ENCODE measurements around the gene TMPRSS13. TPM values are rescaled to one million over a fixed set of nuclear protein-coding genes. Genes with fewer than 3 reads are reported as not detected.

TMPRSS13 gene
- total RNA-seq: not detected in 2 replicates

GRCh38 chr11:117929142-117929915 lies at the start of gene TMPRSS13:
Gene TMPRSS13, minus strand, starts transcription at chr11:117929402. Its CDS starts 95 bp downstream, at chr11:117929307.

GRCh38 chr11:117876341-117877119 lies 52.7 kb downstream of the TMPRSS13 start, which contains the start of gene FXYD6:
Gene FXYD6, minus strand, starts transcription at chr11:117876658. Its CDS starts 33,882 bp downstream, at chr11:117842776.

Other genes with a start within 250 kb of the TMPRSS13 start
- not detected in 2 replicates for gene DSCAML1, start 132.2 kb downstream of the TMPRSS13 start, total RNA-seq
- 0.11 and 0.13 TPM in 2 replicates for gene FXYD2, start 104.7 kb downstream of the TMPRSS13 start, total RNA-seq
- 1.9 and 3.9 TPM in 2 replicates for gene FXYD6, start 52.7 kb downstream of the TMPRSS13 start, total RNA-seq
- 0.11 and 0.78 TPM in 2 replicates for gene IL10RA, start 57.0 kb upstream of the TMPRSS13 start, total RNA-seq
- under 0.01 TPM in 1 of 2 replicates, not detected in the other for gene TMPRSS4, start 147.7 kb upstream of the TMPRSS13 start, total RNA-seq
- gene SMIM35, start 157.6 kb upstream of the TMPRSS13 start, total RNA-seq: not detected in 2 replicates
- gene SCN4B, start 223.4 kb upstream of the TMPRSS13 start, total RNA-seq: 0.32 and 0.52 TPM in 2 replicates
- 3.4 and 4.1 TPM in 2 replicates for gene SCN2B, start 247.2 kb upstream of the TMPRSS13 start, total RNA-seq